K562 (cell line): ENCODE results near the gene MED20. TPM values are rescaled to one million over a fixed set of nuclear protein-coding genes. Genes with fewer than 3 reads are reported as not detected.

ENCODE experiments used
- FOXK2 ChIP-seq, 2 experiments: fragments of 450-650 bp; IDR thresholded peaks in 1 of 2; conservative IDR thresholded peaks in 1 of 2; 2 replicates each; pipeline ENCODE4 v1.6.1; 2016; ENCODE audit warnings: low read depth in 2 of 2, mild to moderate bottlenecking in 1 of 2
- PHTF2 ChIP-seq: fragments of 250-450 bp; sonication (Bioruptor Pico); IDR thresholded peaks from 2 replicates; pipeline ENCODE4 v1.5.0; 2021; ENCODE audit warnings: mild to moderate bottlenecking
- PML ChIP-seq: IDR thresholded peaks from 2 replicates; pipeline ENCODE4 v1.6.1; 2012; ENCODE audit warnings: low read length, inconsistent platforms
- PPARD ChIP-seq: fragments of 250-450 bp; sonication (Bioruptor Pico); IDR thresholded peaks from 2 replicates; pipeline ENCODE4 v1.8.0; 2022; ENCODE audit warnings: inconsistent platforms, mild to moderate bottlenecking, moderate library complexity
- polyA plus RNA-seq, 8 experiments: library from polyadenylated mRNA; depleted of rRNA in 4 of 8; stranded (reverse) in 5 of 8; unstranded in 3 of 8; fragments of >200 nt; fragmentation: Nextera tagmentation in 2 of 8; fragmentation: Illumina TruSeq in 1 of 8; extraction: Ambion mirVana in 2 of 8; extraction: Trizol in 1 of 8; gene quantifications; 2 replicates each; pipeline versions ENCODE4 v1.2.1 to v1.2.3, GENCODE V29; 2011 to 2014; ENCODE audit warnings: inconsistent platforms in 1 of 8, missing spikeins in 1 of 8
- total RNA-seq, 7 experiments: library from RNA; depleted of rRNA in 6 of 7; stranded (reverse); fragments of >200 nt in 6 of 7; fragmentation: Illumina TruSeq in 2 of 7; extraction: Trizol in 2 of 7; gene quantifications; 2 replicates each; pipeline versions ENCODE4 v1.2.1 to v1.2.3, GENCODE V29; 2011 to 2021; ENCODE audit warnings: low replicate concordance in 1 of 7
- TF ChIP-seq, protein P1 (sequence below), 2 experiments: fragments of 450-650 bp; IDR thresholded peaks; 2 replicates each; pipeline ENCODE4 v1.6.1; 2016
- TF ChIP-seq, protein P2 (sequence below): fragments of 250-450 bp; sonication (Bioruptor Pico); IDR thresholded peaks from 2 replicates; pipeline ENCODE4 v1.5.0; 2021; ENCODE audit warnings: mild to moderate bottlenecking, borderline replicate concordance
- TF ChIP-seq, protein P3 (sequence below): fragments of 250-450 bp; sonication (Bioruptor Pico); IDR thresholded peaks from 2 replicates; pipeline ENCODE4 v1.5.1; 2021; ENCODE audit warnings: mild to moderate bottlenecking
- TF ChIP-seq, protein P4 (sequence below), 3 experiments: IDR thresholded peaks in 2 of 3; conservative IDR thresholded peaks in 1 of 3; 2 replicates each; pipeline ENCODE4 v1.5.1; 2011 to 2012; ENCODE audit warnings: low read length in 3 of 3, mild to moderate bottlenecking in 3 of 3, control low read depth in 2 of 3, improper control_type of control experiment in 1 of 3, inconsistent platforms in 1 of 3, low read depth in 1 of 3, mixed read lengths in 1 of 3, moderate library complexity in 1 of 3; ENCODE audit not compliant: insufficient read depth in 2 of 3
- TF ChIP-seq, protein P5 (sequence below): fragments of 450-650 bp; formaldehyde crosslinking; conservative IDR thresholded peaks from 2 replicates; pipeline ENCODE4 v1.4.0; 2022; ENCODE audit warnings: mild to moderate bottlenecking, missing genetic modification characterization
- TF ChIP-seq, protein P6 (sequence below), 2 experiments: fragments of 450-650 bp; conservative IDR thresholded peaks; 2 replicates each; pipeline ENCODE4 v1.6.1; 2017; ENCODE audit warnings: mild to moderate bottlenecking in 2 of 2, moderate library complexity in 2 of 2

MED20 gene
- total and polyA plus RNA-seq, 9 of the 15 experiments (the other 6 are each of a cell fraction or from before 2014, with no cell fraction given): 27.3 to 80.9 (median 46.0) TPM

DNA sequence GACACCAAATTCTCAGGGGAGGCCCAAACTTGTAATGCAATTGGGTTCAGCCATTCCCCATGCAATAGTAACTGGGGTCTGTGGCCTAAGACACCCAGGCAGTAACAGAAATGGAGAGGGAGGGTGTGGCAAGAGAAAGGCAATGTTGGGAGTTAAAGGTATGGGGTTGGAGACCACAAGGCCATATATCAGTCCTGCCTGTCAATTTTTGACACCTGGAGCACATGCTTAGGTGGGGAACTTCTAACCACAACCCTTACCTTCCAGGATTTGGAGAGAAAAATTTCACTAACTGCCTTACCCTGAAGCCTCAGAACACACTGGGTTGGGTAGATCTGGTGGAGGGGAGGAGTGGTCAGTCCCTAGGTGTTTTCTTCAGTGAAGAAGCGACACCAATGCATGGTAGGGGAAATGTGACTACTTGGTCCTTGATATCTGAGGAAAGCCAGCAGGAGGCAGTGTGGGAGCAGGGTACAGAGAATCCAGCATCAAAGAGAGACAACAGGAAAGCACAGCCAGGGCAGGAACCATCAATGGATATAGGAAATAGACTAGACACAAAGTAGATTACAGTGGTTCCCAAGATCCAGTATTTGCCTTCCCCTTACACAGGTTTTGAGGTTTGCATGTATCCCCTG, 18.9 kb downstream of the MED20 start (continued):
- TF ChIP-seq, protein P1, sequence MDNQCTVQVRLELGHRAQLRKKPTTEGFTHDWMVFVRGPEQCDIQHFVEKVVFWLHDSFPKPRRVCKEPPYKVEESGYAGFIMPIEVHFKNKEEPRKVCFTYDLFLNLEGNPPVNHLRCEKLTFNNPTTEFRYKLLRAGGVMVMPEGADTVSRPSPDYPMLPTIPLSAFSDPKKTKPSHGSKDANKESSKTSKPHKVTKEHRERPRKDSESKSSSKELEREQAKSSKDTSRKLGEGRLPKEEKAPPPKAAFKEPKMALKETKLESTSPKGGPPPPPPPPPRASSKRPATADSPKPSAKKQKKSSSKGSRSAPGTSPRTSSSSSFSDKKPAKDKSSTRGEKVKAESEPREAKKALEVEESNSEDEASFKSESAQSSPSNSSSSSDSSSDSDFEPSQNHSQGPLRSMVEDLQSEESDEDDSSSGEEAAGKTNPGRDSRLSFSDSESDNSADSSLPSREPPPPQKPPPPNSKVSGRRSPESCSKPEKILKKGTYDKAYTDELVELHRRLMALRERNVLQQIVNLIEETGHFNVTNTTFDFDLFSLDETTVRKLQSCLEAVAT (IDR thresholded peaks at IDR 0.05): peak in 1 of 2 experiments; percentile 39; a peak in 1 of 4 replicates
- TF ChIP-seq PHTF2 (CRISPR knock-in tag) (no peak), FOXK2 (conservative IDR thresholded peaks at IDR 0.05 in 1 of 2, IDR thresholded peaks at IDR 0.05 in 1 of 2; ENCODE audit: low read depth in 2 of 2) (peak in 1 of 2 experiments; percentile 49; a peak in 1 of 4 replicates), PPARD (CRISPR knock-in tag) (no peak), PML (no peak)
- TF ChIP-seq, protein P2, sequence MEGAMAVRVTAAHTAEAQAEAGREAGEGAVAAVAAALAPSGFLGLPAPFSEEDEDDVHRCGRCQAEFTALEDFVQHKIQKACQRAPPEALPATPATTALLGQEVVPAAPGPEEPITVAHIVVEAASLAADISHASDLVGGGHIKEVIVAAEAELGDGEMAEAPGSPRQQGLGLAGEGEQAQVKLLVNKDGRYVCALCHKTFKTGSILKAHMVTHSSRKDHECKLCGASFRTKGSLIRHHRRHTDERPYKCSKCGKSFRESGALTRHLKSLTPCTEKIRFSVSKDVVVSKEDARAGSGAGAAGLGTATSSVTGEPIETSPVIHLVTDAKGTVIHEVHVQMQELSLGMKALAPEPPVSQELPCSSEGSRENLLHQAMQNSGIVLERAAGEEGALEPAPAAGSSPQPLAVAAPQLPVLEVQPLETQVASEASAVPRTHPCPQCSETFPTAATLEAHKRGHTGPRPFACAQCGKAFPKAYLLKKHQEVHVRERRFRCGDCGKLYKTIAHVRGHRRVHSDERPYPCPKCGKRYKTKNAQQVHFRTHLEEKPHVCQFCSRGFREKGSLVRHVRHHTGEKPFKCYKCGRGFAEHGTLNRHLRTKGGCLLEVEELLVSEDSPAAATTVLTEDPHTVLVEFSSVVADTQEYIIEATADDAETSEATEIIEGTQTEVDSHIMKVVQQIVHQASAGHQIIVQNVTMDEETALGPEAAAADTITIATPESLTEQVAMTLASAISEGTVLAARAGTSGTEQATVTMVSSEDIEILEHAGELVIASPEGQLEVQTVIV (CRISPR knock-in tag): no peak
- TF ChIP-seq, protein P3, sequence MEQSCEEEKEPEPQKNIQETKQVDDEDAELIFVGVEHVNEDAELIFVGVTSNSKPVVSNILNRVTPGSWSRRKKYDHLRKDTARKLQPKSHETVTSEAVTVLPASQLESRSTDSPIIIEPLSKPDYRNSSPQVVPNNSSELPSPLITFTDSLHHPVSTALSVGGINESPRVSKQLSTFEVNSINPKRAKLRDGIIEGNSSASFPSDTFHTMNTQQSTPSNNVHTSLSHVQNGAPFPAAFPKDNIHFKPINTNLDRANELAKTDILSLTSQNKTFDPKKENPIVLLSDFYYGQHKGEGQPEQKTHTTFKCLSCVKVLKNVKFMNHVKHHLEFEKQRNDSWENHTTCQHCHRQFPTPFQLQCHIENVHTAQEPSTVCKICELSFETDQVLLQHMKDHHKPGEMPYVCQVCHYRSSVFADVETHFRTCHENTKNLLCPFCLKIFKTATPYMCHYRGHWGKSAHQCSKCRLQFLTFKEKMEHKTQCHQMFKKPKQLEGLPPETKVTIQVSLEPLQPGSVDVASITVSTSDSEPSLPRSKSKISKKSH: no peak
- TF ChIP-seq, protein P4, sequence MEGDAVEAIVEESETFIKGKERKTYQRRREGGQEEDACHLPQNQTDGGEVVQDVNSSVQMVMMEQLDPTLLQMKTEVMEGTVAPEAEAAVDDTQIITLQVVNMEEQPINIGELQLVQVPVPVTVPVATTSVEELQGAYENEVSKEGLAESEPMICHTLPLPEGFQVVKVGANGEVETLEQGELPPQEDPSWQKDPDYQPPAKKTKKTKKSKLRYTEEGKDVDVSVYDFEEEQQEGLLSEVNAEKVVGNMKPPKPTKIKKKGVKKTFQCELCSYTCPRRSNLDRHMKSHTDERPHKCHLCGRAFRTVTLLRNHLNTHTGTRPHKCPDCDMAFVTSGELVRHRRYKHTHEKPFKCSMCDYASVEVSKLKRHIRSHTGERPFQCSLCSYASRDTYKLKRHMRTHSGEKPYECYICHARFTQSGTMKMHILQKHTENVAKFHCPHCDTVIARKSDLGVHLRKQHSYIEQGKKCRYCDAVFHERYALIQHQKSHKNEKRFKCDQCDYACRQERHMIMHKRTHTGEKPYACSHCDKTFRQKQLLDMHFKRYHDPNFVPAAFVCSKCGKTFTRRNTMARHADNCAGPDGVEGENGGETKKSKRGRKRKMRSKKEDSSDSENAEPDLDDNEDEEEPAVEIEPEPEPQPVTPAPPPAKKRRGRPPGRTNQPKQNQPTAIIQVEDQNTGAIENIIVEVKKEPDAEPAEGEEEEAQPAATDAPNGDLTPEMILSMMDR (IDR thresholded peaks at IDR 0.05 in 2 of 3, conservative IDR thresholded peaks at IDR 0.05 in 1 of 3; ENCODE audit: insufficient read depth in 2 of 3, low read depth in 1 of 3, low read length in 3 of 3): peak; percentile 85 to 96 (median 87)
- TF ChIP-seq, protein P5, sequence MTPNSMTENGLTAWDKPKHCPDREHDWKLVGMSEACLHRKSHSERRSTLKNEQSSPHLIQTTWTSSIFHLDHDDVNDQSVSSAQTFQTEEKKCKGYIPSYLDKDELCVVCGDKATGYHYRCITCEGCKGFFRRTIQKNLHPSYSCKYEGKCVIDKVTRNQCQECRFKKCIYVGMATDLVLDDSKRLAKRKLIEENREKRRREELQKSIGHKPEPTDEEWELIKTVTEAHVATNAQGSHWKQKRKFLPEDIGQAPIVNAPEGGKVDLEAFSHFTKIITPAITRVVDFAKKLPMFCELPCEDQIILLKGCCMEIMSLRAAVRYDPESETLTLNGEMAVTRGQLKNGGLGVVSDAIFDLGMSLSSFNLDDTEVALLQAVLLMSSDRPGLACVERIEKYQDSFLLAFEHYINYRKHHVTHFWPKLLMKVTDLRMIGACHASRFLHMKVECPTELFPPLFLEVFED (CRISPR knock-in tag): 0 out of 2 replicates have a peak, but pooled peaks have one; percentile 45
- TF ChIP-seq, protein P6, sequence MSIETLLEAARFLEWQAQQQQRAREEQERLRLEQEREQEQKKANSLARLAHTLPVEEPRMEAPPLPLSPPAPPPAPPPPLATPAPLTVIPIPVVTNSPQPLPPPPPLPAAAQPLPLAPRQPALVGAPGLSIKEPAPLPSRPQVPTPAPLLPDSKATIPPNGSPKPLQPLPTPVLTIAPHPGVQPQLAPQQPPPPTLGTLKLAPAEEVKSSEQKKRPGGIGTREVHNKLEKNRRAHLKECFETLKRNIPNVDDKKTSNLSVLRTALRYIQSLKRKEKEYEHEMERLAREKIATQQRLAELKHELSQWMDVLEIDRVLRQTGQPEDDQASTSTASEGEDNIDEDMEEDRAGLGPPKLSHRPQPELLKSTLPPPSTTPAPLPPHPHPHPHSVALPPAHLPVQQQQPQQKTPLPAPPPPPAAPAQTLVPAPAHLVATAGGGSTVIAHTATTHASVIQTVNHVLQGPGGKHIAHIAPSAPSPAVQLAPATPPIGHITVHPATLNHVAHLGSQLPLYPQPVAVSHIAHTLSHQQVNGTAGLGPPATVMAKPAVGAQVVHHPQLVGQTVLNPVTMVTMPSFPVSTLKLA (conservative IDR thresholded peaks at IDR 0.05): peak; percentile 51 to 52; a peak in 3 of 4 replicates
